GM10248 (cell line): ENCODE data around the gene EPM2A.

Experiments used
- CTCF ChIA-PET: fragments of 300-600 bp; sonication (Branson Sonifier 250); formaldehyde crosslinking; extraction: SDS; loops from one replicate; lab custom pipeline; 2021; ENCODE audit warnings: antibody characterized with exemption; lab: Yijun Ruan, JAX
- POLR2A ChIA-PET: fragments of 350-650 bp; sonication (Branson Sonifier 250); formaldehyde crosslinking; extraction: SDS; loops from one replicate; lab custom pipeline; 2020; ENCODE audit warnings: antibody characterized with exemption; lab: Yijun Ruan, JAX
- DNase-seq: peaks from one replicate; pipeline ENCODE4 v3.0.0; 2012; ENCODE audit errors: extremely low spot score
- CTCF ChIP-seq: IDR thresholded peaks from 2 replicates; pipeline ENCODE4 v1.5.1; 2012; ENCODE audit warnings: mild to moderate bottlenecking, low read depth; ENCODE audit errors: extremely low read depth, missing control alignments, control extremely low read depth

Gene EPM2A

GRCh38 chr6:145633981-145634627 is 101.2 kb downstream of the EPM2A start:
- peak; percentile 70 for DNase-seq
- CTCF ChIA-PET, result interaction anchor here (0.7 to 2.8 kb wide), 55 partner anchors 9 to 1441 kb away, joined by 3 to 33 read pairs (median 4); no protein-coding TSS in a partner anchor

GRCh38 chr6:145632971-145633370 is 102.3 kb downstream of the EPM2A start:
- no peak for DNase-seq
- POLR2A ChIA-PET, result no interaction called here
- CTCF ChIA-PET, result interaction anchor here (0.7 to 2.8 kb wide), 34 partner anchors 8 to 1048 kb away, joined by 3 to 33 read pairs (median 4); no protein-coding TSS in a partner anchor
- TF ChIP-seq CTCF, result no peak

More at GRCh38 chr6:145633981-145634627, 101.2 kb downstream of the EPM2A start:
- POLR2A ChIA-PET, result interaction anchor here (0.6 kb wide), 1 partner anchor 438 kb away, joined by 6 read pairs; no protein-coding TSS in a partner anchor
- TF ChIP-seq CTCF, result peak; percentile 82

GRCh38 chr6:145631374-145631773 is 103.9 kb downstream of the EPM2A start:
- ChIA-PET POLR2A (no interaction called here), CTCF (interaction anchor here (1.7 kb wide), 1 partner anchor 9 kb away, joined by 4 read pairs; no protein-coding TSS in a partner anchor)
- no peak for TF ChIP-seq CTCF
- no peak for DNase-seq

- ChIA-PET POLR2A (no interaction called here), CTCF (no interaction called here)
Measured at GRCh38 chr6:145630598-145630997, 104.7 kb downstream of the EPM2A start.

GRCh38 chr6:145629478-145629877 is 105.8 kb downstream of the EPM2A start:
- DNase-seq, result no peak
- ChIA-PET POLR2A (interaction anchor here (0.9 kb wide), 1 partner anchor 105 kb away, joined by 3 read pairs; the partner anchor contains the start of gene EPM2A), CTCF (no interaction called here)
- no peak for TF ChIP-seq CTCF

More at GRCh38 chr6:145630598-145630997, 104.7 kb downstream of the EPM2A start:
- no peak for DNase-seq
- TF ChIP-seq CTCF, result no peak

GRCh38 chr6:145627451-145627850 is 107.9 kb downstream of the EPM2A start:
- ChIA-PET CTCF (interaction anchor here (1.2 to 1.4 kb wide), 2 partner anchors 10 to 13 kb away, joined by 3 read pairs; no protein-coding TSS in a partner anchor), POLR2A (no interaction called here)
- no peak for DNase-seq
- TF ChIP-seq CTCF, result no peak
